ENCODE measurements around the gene DDX41. TPM values are rescaled to one million over a fixed set of nuclear protein-coding genes. Genes with fewer than 3 reads are reported as not detected.
"Not testable (repeated sequence)": the region's sequence is repeated elsewhere in the genome, so short reads cannot be mapped to it uniquely, and the experiment has no call there.

The DDX41 gene
- total RNA-seq (10 to 100 TPM; 47.8 to 55.1 (median 51.6) TPM), polyA plus RNA-seq (10 to 100 TPM; 69.7 to 78.4 (median 72.6) TPM)

DNA sequence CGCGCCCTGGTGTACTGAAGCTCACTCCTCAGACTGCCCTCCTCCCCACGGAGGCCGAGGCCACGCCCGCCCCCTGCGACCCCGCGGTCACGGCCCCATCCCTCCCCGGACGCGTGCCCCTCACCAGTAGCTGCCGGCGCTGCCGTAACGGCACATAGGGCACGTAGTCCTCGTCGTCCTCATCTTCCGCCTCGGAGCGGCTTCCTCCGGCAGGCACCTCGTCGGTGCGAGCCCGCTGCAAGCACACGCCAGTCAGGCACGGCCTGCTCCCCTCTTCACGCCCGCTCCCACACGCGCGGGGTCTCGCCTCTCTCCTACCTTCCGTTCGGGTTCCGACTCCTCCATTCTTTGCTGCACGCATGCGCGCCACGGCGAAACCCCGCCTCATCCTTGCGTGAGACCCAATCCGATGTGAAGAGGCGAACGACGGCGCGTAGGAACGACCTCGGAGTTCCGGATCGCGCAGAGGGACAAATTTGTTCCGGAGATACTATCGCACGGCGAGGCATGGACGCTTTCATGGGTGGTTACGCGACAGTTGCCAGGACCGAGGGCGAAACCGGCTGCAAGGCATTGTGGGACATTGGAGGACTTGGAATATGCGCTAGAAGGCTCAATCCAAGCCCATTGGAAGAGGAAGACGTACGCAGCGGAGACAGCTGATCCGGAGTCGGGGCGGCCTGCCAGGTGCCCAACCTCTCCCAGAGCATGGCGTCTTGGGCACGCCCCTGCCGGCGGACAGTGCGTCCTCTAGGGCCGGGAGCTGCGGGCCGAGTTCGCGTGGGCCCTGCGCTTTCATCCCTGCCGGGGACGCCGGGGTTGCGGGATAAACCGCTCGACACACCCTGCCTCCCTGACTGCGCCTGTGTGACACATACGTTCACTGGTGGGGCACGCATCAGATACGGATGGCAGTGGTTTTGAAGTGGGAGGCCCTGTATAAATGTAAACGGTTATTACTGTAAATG lies at the start of gene DDX41:
DDX41 (minus strand) TSS at position 361 of the 968 bp plus-strand sequence; CDS start at position 345, 16 bp downstream.
- peaks cover 0 to 35% (median 16%) of the 10 kb centered on the region in 4 donors for H3K4me1 ChIP-seq
- 0 to 1% methylated on average over 96 of the region's 96 CpGs for WGBS, 2 donors
- peak within 1 kb of the TSS; percentile 64 to 90 (median 84) for H3K4me3 ChIP-seq
- H3K9me3 ChIP-seq = no peaks in the 10 kb centered on the region
- peak; percentile 78 to 93 (median 87) for TF ChIP-seq POLR2AphosphoS5 (IDR thresholded peaks at IDR 0.05)
- TF ChIP-seq POLR2A (IDR thresholded peaks at IDR 0.05) = no peak
- TF ChIP-seq EP300 (IDR thresholded peaks at IDR 0.05) = peak in 1 of 4 donors; percentile 71
- peak; percentile 99 for DNase-seq
- intact Hi-C loops (cut with DNase I) = loop anchor here (2.0 to 10.0 kb wide), 2 partner anchors 16 to 202 kb away; partner anchors contain the start of gene MXD3
- H3K27me3 ChIP-seq = no peaks in the 10 kb centered on the region
- peaks cover 31 to 69% (median 56%) of the 10 kb centered on the region in 4 donors for H3K36me3 ChIP-seq
- peak within 1 kb of the TSS; percentile 85 to 89 (median 86) for H3K27ac ChIP-seq

DNA sequence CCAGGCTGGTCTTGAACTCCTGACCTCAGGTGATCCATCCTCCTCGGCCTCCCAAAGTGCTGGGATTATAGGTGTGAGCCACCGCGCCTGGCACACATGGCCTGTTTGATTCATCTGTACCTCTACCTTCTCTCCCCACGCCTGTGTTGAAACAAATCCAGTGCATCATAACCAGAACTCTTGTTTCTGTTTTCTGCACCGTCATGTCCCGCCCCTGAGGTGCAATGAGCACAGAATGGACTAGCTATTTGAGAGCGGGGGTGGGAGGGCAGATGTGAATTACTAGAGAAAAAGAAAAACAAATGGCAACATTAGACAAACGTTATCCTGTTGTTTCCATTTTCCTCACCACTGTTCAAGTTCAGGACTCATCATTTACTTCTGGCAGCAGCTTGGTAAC lies 48.3 kb upstream of the DDX41 start:
- Histone ChIP-seq H3K4me3 (no peak overlapping the region), H3K27ac (no peak overlapping the region), H3K4me1 (no peaks in the 10 kb centered on the region), H3K36me3 (no peaks in the 10 kb centered on the region), H3K9me3 (no peaks in the 10 kb centered on the region), H3K27me3 (peaks cover 0 to 3% (median 0%) of the 10 kb centered on the region in 3 donors)
- DNase-seq = no peak
- WGBS, 2 donors = 70 to 78% methylated on average over 8 of the region's 8 CpGs
- no peak for TF ChIP-seq POLR2AphosphoS5 (IDR thresholded peaks at IDR 0.05)
- TF ChIP-seq, protein P1, sequence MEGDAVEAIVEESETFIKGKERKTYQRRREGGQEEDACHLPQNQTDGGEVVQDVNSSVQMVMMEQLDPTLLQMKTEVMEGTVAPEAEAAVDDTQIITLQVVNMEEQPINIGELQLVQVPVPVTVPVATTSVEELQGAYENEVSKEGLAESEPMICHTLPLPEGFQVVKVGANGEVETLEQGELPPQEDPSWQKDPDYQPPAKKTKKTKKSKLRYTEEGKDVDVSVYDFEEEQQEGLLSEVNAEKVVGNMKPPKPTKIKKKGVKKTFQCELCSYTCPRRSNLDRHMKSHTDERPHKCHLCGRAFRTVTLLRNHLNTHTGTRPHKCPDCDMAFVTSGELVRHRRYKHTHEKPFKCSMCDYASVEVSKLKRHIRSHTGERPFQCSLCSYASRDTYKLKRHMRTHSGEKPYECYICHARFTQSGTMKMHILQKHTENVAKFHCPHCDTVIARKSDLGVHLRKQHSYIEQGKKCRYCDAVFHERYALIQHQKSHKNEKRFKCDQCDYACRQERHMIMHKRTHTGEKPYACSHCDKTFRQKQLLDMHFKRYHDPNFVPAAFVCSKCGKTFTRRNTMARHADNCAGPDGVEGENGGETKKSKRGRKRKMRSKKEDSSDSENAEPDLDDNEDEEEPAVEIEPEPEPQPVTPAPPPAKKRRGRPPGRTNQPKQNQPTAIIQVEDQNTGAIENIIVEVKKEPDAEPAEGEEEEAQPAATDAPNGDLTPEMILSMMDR (IDR thresholded peaks at IDR 0.05) = no peak
- TF ChIP-seq EP300 (IDR thresholded peaks at IDR 0.05) = no peak
- no peak for TF ChIP-seq POLR2A (IDR thresholded peaks at IDR 0.05)
- intact Hi-C loops (cut with DNase I) = no loop called here

DNA sequence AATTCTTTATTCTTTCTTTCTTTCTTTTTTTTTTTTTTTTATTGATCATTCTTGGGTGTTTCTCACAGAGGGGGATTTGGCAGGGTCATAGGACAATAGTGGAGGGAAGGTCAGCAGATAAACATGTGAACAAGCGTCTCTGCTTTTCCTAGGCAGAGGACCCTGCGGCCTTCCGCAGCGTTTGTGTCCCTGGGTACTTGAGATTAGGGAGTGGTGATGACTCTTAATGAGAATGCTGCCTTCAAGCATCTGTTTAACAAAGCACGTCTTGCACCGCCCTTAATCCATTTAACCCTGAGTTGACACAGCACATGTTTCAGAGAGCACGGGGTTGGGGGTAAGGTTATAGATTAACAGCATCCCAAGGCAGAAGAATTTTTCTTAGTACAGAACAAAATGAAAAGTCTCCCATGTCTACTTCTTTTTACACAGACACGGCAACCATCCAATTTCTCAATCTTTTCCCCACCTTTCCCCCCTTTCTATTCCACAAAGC lies 42.7 kb upstream of the DDX41 start:
- H3K4me1 ChIP-seq; H3K27me3 ChIP-seq; H3K36me3 ChIP-seq; intact Hi-C loops (cut with DNase I); H3K27ac ChIP-seq; H3K9me3 ChIP-seq; DNase-seq; H3K4me3 ChIP-seq: not testable (repeated sequence)
- WGBS, 2 donors = 61 to 67% methylated on average over 8 of the region's 8 CpGs

DNA sequence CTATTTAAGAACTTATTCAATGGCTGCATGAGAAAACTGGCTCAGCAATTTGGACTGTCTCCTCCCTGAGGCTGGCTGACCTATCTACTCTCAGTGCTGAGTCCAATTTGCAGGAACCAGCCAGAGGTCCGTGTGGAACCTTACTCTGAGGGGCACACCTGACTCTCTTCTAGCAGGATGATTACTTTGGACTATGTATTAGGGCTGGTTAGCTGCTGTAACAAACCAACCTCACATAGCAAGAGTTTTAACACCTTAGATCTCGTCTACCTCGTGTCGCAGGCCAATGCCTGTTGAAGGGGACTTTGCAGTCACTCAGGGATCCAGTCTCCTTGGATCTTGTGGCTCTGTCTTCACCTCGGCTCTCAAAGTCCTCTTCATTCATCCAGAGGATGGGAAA lies 41.0 kb upstream of the DDX41 start:
- H3K27me3 ChIP-seq = no peaks in the 10 kb centered on the region
- DNase-seq = no peak
- H3K27ac ChIP-seq = no peak overlapping the region
- TF ChIP-seq, protein P1 (IDR thresholded peaks at IDR 0.05) = no peak
- TF ChIP-seq EP300 (IDR thresholded peaks at IDR 0.05) (no peak), POLR2AphosphoS5 (IDR thresholded peaks at IDR 0.05) (no peak)
- 88 to 92% methylated on average over 5 of the region's 5 CpGs for WGBS, 2 donors
- no peaks in the 10 kb centered on the region for H3K36me3 ChIP-seq
- H3K4me3 ChIP-seq = no peak overlapping the region
- intact Hi-C loops (cut with DNase I) = no loop called here
- H3K4me1 ChIP-seq = peaks cover 0 to 18% (median 8%) of the 10 kb centered on the region in 4 donors
- H3K9me3 ChIP-seq = no peaks in the 10 kb centered on the region

DNA sequence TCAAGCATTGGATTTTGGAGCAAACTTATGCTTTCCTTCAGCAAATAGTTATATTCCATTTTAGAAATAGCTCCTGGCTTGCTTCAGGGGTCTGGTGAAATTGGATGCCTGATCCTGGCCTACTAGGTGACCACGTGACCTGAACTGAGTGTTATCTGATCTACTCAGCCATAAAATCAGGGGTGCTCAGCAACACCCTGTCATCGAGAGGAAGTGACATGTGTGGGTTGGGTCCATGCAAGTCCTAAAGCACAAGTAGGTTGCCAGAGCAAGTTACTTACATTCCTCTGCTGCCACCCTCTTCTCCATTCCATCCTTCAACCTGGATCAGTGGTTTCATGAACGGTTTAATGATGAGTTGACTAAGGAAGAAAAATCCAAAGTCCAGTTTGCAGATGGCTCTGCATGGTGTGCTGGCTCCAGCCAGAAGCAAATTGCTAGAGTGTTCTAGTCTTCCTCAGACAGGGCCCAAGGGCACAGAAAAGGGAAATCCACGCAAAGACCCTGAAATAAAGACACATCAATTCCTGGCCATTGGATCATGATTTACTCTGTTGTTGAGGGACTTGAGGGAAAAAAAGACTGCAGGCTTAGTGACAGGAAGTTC lies 40.4 kb upstream of the DDX41 start:
- H3K4me3 ChIP-seq = no peak overlapping the region
- 23 to 40% methylated on average over 4 of the region's 4 CpGs for WGBS, 2 donors
- H3K4me1 ChIP-seq = peaks cover 0 to 24% (median 13%) of the 10 kb centered on the region in 4 donors
- intact Hi-C loops (cut with DNase I) = no loop called here
- TF ChIP-seq EP300 (IDR thresholded peaks at IDR 0.05) (no peak), POLR2AphosphoS5 (IDR thresholded peaks at IDR 0.05) (no peak), POLR2A (IDR thresholded peaks at IDR 0.05) (no peak)
- TF ChIP-seq, protein P1 (IDR thresholded peaks at IDR 0.05) = no peak
- H3K36me3 ChIP-seq = no peaks in the 10 kb centered on the region
- H3K27me3 ChIP-seq = no peaks in the 10 kb centered on the region
- DNase-seq = no peak
- no peaks in the 10 kb centered on the region for H3K9me3 ChIP-seq
- H3K27ac ChIP-seq = no peak overlapping the region

Data from sigmoid colon (tissue), 7 donors.